K562 (cell line): Measurements from ENCODE around the gene C3. TPM values are rescaled to one million over a fixed set of nuclear protein-coding genes. Genes with fewer than 3 reads are reported as not detected.
A peak's percentile ranks its signal among the peaks of the same experiment; 100 is the strongest.

Experiments used
- ATF3 ChIP-seq, 2 experiments: fragments of 450-650 bp in 1 of 2; sonication (generic) in 1 of 2; formaldehyde crosslinking in 1 of 2; IDR thresholded peaks in 1 of 2; conservative IDR thresholded peaks in 1 of 2; 2 replicates each; pipeline versions ENCODE4 v1.6.1 to v1.8.1; 2016 to 2023; ENCODE audit warnings: mild to moderate bottlenecking in 2 of 2, moderate library complexity in 2 of 2, inconsistent platforms in 1 of 2, missing genetic modification reagents in 1 of 2
- C11orf30 ChIP-seq: fragments of 450-650 bp; IDR thresholded peaks from 2 replicates; pipeline ENCODE4 v1.6.1; 2016; ENCODE audit warnings: low read depth, mild to moderate bottlenecking
- CHCHD3 ChIP-seq: fragments of 250-450 bp; sonication (Bioruptor Pico); IDR thresholded peaks from 2 replicates; pipeline ENCODE4 v2.1.2; 2022; ENCODE audit warnings: mild to moderate bottlenecking
- CREBBP ChIP-seq: IDR thresholded peaks from one replicate; pipeline ENCODE4 v1.6.1; 2012; ENCODE audit warnings: low read depth, mild to moderate bottlenecking, control low read depth, inconsistent platforms, low read length
- CTCFL ChIP-seq: IDR thresholded peaks from 2 replicates; pipeline ENCODE4 v1.6.1; 2011; ENCODE audit warnings: borderline replicate concordance, low read depth, mild to moderate bottlenecking, moderate library complexity, low read length; ENCODE audit not compliant: insufficient read depth, poor library complexity, severe bottlenecking
- EZH2 ChIP-seq: IDR thresholded peaks from 2 replicates; pipeline ENCODE4 v1.6.1; 2012; ENCODE audit warnings: low read depth, mild to moderate bottlenecking, inconsistent platforms, low read length, borderline replicate concordance
- FOS ChIP-seq: IDR thresholded peaks from 3 replicates; pipeline ENCODE4 v1.6.1; 2011; ENCODE audit not compliant: insufficient read length; ENCODE audit errors: extremely low read depth
- FOXA1 ChIP-seq: fragments of 450-650 bp; IDR thresholded peaks from 2 replicates; pipeline ENCODE4 v1.6.1; 2016; ENCODE audit warnings: mild to moderate bottlenecking, borderline replicate concordance
- FOXJ3 ChIP-seq: sonication (generic); formaldehyde crosslinking; IDR thresholded peaks from 2 replicates; pipeline ENCODE4 v1.4.0; 2020; ENCODE audit warnings: mild to moderate bottlenecking, missing genetic modification reagents
- GATA2 ChIP-seq: sonication (generic); formaldehyde crosslinking; IDR thresholded peaks from 2 replicates; pipeline ENCODE4 v1.4.0; 2020; ENCODE audit warnings: mild to moderate bottlenecking, missing genetic modification reagents
- HDAC1 ChIP-seq, 2 experiments: fragments of 450-650 bp; IDR thresholded peaks; 2 replicates each; pipeline ENCODE4 v1.6.1; 2016 to 2017; ENCODE audit warnings: inconsistent platforms in 1 of 2, mild to moderate bottlenecking in 1 of 2, moderate library complexity in 1 of 2
- HDAC3 ChIP-seq: fragments of 450-650 bp; IDR thresholded peaks from 2 replicates; pipeline ENCODE4 v1.6.1; 2018; ENCODE audit warnings: borderline replicate concordance, mild to moderate bottlenecking, moderate library complexity; ENCODE audit not compliant: partially characterized antibody
- NCOA1 ChIP-seq: fragments of 450-650 bp; IDR thresholded peaks from 2 replicates; pipeline ENCODE4 v1.6.1; 2016; ENCODE audit warnings: low read depth
- NFIC ChIP-seq: fragments of 450-650 bp; IDR thresholded peaks from 2 replicates; pipeline ENCODE4 v1.6.1; 2017; ENCODE audit warnings: mild to moderate bottlenecking, inconsistent platforms
- NFYB ChIP-seq: IDR thresholded peaks from 2 replicates; pipeline ENCODE4 v1.6.1; 2011; ENCODE audit warnings: mild to moderate bottlenecking, moderate library complexity; ENCODE audit not compliant: insufficient read length; ENCODE audit errors: extremely low read depth
- PML ChIP-seq: IDR thresholded peaks from 2 replicates; pipeline ENCODE4 v1.6.1; 2012; ENCODE audit warnings: low read length, inconsistent platforms
- PTBP1 ChIP-seq: fragments of 200-400 bp; formaldehyde crosslinking; IDR thresholded peaks from 2 replicates; pipeline ENCODE4 v1.6.1; 2017; ENCODE audit warnings: low read depth, low read length
- SAP30 ChIP-seq: fragments of 200-600 bp; sonication (generic); IDR thresholded peaks from 2 replicates; pipeline ENCODE4 v1.6.1; 2012; ENCODE audit warnings: borderline replicate concordance, low read depth, mild to moderate bottlenecking, moderate library complexity, low read length, control low read depth, inconsistent platforms; ENCODE audit not compliant: insufficient read depth, poor library complexity, severe bottlenecking
- SUPT5H ChIP-seq: fragments of 450-650 bp; IDR thresholded peaks from 2 replicates; pipeline ENCODE4 v1.6.1; 2016
- ZNF134 ChIP-seq: fragments of 250-450 bp; sonication (Bioruptor Pico); conservative IDR thresholded peaks from 2 replicates; pipeline ENCODE4 v1.4.0; 2020
- ZNF140 ChIP-seq: fragments of 250-450 bp; sonication (Bioruptor Pico); IDR thresholded peaks from 2 replicates; pipeline ENCODE4 v1.8.0; 2021; ENCODE audit warnings: moderate library complexity, mild to moderate bottlenecking, inconsistent platforms
- ZNF232 ChIP-seq: sonication (generic); formaldehyde crosslinking; IDR thresholded peaks from 2 replicates; pipeline ENCODE4 v1.8.0; 2022; ENCODE audit warnings: mild to moderate bottlenecking, missing genetic modification reagents
- ZNF347 ChIP-seq: fragments of 450-650 bp; formaldehyde crosslinking; IDR thresholded peaks from 2 replicates; pipeline ENCODE4 v1.4.0; 2020; ENCODE audit warnings: low read depth, mild to moderate bottlenecking, moderate library complexity
- ZNF408 ChIP-seq: fragments of 250-450 bp; sonication (Bioruptor Pico); IDR thresholded peaks from 2 replicates; pipeline ENCODE4 v1.4.0; 2020; ENCODE audit warnings: low read depth, mild to moderate bottlenecking, moderate library complexity
- ZNF589 ChIP-seq: fragments of 200-800 bp; sonication (Bioruptor generic); IDR thresholded peaks from 2 replicates; pipeline ENCODE4 v1.6.1; 2016; ENCODE audit warnings: low read depth, missing genetic modification characterization, missing compliant biosample characterization
- ZNF785 ChIP-seq: fragments of 250-450 bp; sonication (Bioruptor Pico); IDR thresholded peaks from 2 replicates; pipeline ENCODE4 v1.4.0; 2020; ENCODE audit warnings: mild to moderate bottlenecking
- polyA plus RNA-seq, 8 experiments: library from polyadenylated mRNA; depleted of rRNA in 4 of 8; stranded (reverse) in 5 of 8; unstranded in 3 of 8; fragments of >200 nt; fragmentation: Nextera tagmentation in 2 of 8; fragmentation: Illumina TruSeq in 1 of 8; extraction: Ambion mirVana in 2 of 8; extraction: Trizol in 1 of 8; gene quantifications; 2 replicates each; pipeline versions ENCODE4 v1.2.1 to v1.2.3, GENCODE V29; 2011 to 2014; ENCODE audit warnings: inconsistent platforms in 1 of 8, missing spikeins in 1 of 8
- total RNA-seq, 7 experiments: library from RNA; depleted of rRNA in 6 of 7; stranded (reverse); fragments of >200 nt in 6 of 7; fragmentation: Illumina TruSeq in 2 of 7; extraction: Trizol in 2 of 7; gene quantifications; 2 replicates each; pipeline versions ENCODE4 v1.2.1 to v1.2.3, GENCODE V29; 2011 to 2021; ENCODE audit warnings: low replicate concordance in 1 of 7
- TF ChIP-seq, protein P1 (sequence below): fragments of 450-650 bp; formaldehyde crosslinking; IDR thresholded peaks from 2 replicates; pipeline ENCODE4 v1.4.0; 2020; ENCODE audit warnings: mild to moderate bottlenecking

The C3 gene
- total and polyA plus RNA-seq, 9 of the 15 experiments (the other 6 are each of a cell fraction or from before 2014, with no cell fraction given), result 0.59 to 10.6 (median 2.2) TPM

GRCh38 chr19:6652805-6653094, 67.7 kb downstream of the C3 start (continued):
- TF ChIP-seq PML (peak; percentile 59; the same call in 1 of the 2 replicates), FOS (no peak), FOXA1 (no peak), NFYB (no peak), HDAC3 (peak; percentile 46), CREBBP (no peak), SAP30 (no peak), ZNF408 (CRISPR knock-in tag) (no peak), NCOA1 (peak; percentile 73; the same call in 1 of the 2 replicates), PTBP1 (no peak), ZNF134 (CRISPR knock-in tag) (no peak), SUPT5H (no peak), FOXJ3 (no peak), EZH2 (no peak), HDAC1 (IDR thresholded peaks at IDR 0.05) (0 out of 4 replicates have a peak, but pooled peaks of 1 of the 2 experiments have one; percentile 36), ZNF785 (CRISPR knock-in tag) (no peak), GATA2 (peak; percentile 80), CHCHD3 (CRISPR knock-in tag) (no peak), CTCFL (no peak), ATF3 (IDR thresholded peaks at IDR 0.05) (peak; percentile 83; the same call in 1 of the 2 replicates), ATF3 (CRISPR knock-in tag; conservative IDR thresholded peaks at IDR 0.05) (no peak), ZNF140 (CRISPR knock-in tag) (no peak), C11orf30 (peak; percentile 41; the same call in 1 of the 2 replicates), NFIC (no peak), ZNF589 (no peak), ZNF232 (CRISPR knock-in tag) (peak; percentile 99), ZNF347 (CRISPR knock-in tag) (no peak)
- TF ChIP-seq, protein P1, sequence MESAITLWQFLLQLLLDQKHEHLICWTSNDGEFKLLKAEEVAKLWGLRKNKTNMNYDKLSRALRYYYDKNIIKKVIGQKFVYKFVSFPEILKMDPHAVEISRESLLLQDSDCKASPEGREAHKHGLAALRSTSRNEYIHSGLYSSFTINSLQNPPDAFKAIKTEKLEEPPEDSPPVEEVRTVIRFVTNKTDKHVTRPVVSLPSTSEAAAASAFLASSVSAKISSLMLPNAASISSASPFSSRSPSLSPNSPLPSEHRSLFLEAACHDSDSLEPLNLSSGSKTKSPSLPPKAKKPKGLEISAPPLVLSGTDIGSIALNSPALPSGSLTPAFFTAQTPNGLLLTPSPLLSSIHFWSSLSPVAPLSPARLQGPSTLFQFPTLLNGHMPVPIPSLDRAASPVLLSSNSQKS, result no peak
